PFSK-1 (cell line): ENCODE data around the gene ZMAT2.

Experiments
- FOXP2 ChIP-seq: optimal IDR thresholded peaks from 2 replicates; pipeline ENCODE3; 2011; ENCODE audit warnings: borderline replicate concordance, control low read depth, inconsistent platforms; ENCODE audit not compliant: insufficient read depth; ENCODE audit errors: extremely low read length, extremely low read depth
- POLR2AphosphoS5 ChIP-seq: IDR thresholded peaks from 2 replicates; pipeline ENCODE4 v1.6.1; 2012; ENCODE audit warnings: low read depth, mild to moderate bottlenecking, control low read depth, low read length, moderate library complexity
- SIN3A ChIP-seq: IDR thresholded peaks from 2 replicates; pipeline ENCODE4 v1.6.1; 2012; ENCODE audit warnings: mild to moderate bottlenecking, low read length, moderate library complexity, borderline replicate concordance; ENCODE audit not compliant: insufficient read depth
- TAF1 ChIP-seq: IDR thresholded peaks from 2 replicates; pipeline ENCODE4 v1.6.1; 2012; ENCODE audit warnings: low read length, control low read depth, borderline replicate concordance; ENCODE audit not compliant: insufficient read depth
- TF ChIP-seq, protein P1 (sequence below), 2 experiments: IDR thresholded peaks; 2 replicates each; pipeline versions ENCODE4 v1.6.1 to v1.8.0; 2011 to 2012; ENCODE audit warnings: low read depth in 2 of 2, low read length in 2 of 2, control low read depth in 1 of 2, inconsistent platforms in 1 of 2, mild to moderate bottlenecking in 1 of 2, moderate library complexity in 1 of 2; ENCODE audit not compliant: insufficient read depth in 1 of 2

DNA sequence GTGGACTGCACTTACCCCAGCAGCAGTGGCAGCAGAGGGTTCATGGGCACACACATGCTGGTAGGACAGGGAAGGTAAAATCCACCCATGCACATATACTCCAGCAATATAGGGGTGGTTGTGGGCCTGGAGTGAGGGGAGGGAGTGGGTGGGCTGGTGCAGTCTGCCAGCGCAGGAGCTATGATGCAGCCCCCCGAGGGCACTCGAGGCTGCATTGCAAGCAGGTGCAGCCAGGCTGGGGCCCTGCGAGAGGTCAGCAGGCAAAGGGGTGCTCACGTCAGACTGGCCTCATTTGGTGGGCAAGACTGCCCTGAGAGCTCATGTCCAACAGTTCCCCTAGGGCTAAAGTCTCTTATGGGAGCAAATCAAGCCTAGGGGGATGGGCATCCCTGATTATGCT lies 53.3 kb downstream of the ZMAT2 start:
- TF ChIP-seq POLR2AphosphoS5: no peak
- no peak for TF ChIP-seq TAF1
- TF ChIP-seq, protein P1, sequence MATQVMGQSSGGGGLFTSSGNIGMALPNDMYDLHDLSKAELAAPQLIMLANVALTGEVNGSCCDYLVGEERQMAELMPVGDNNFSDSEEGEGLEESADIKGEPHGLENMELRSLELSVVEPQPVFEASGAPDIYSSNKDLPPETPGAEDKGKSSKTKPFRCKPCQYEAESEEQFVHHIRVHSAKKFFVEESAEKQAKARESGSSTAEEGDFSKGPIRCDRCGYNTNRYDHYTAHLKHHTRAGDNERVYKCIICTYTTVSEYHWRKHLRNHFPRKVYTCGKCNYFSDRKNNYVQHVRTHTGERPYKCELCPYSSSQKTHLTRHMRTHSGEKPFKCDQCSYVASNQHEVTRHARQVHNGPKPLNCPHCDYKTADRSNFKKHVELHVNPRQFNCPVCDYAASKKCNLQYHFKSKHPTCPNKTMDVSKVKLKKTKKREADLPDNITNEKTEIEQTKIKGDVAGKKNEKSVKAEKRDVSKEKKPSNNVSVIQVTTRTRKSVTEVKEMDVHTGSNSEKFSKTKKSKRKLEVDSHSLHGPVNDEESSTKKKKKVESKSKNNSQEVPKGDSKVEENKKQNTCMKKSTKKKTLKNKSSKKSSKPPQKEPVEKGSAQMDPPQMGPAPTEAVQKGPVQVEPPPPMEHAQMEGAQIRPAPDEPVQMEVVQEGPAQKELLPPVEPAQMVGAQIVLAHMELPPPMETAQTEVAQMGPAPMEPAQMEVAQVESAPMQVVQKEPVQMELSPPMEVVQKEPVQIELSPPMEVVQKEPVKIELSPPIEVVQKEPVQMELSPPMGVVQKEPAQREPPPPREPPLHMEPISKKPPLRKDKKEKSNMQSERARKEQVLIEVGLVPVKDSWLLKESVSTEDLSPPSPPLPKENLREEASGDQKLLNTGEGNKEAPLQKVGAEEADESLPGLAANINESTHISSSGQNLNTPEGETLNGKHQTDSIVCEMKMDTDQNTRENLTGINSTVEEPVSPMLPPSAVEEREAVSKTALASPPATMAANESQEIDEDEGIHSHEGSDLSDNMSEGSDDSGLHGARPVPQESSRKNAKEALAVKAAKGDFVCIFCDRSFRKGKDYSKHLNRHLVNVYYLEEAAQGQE (IDR thresholded peaks at IDR 0.05; ENCODE audit: insufficient read depth in 1 of 2, low read depth in 2 of 2, low read length in 2 of 2): no peak
- no peak for TF ChIP-seq SIN3A
- TF ChIP-seq FOXP2: no peak
